ENCODE measurements around the gene FCHSD2. TPM values are rescaled to one million over a fixed set of nuclear protein-coding genes. Genes with fewer than 3 reads are reported as not detected.

The FCHSD2 gene
- total RNA-seq, 1 experiment from 2014 or later: 22.6 TPM

- H2AFZ ChIP-seq: no peak overlapping the region
- DNase-seq: no peak
- H3F3A ChIP-seq (ENCODE audit: insufficient read depth, low read depth): 0 out of 2 replicates have a peak, but pooled peaks cover 4% of the 10 kb centered on the region
- no peaks in the 10 kb centered on the region for H3K79me2 ChIP-seq (ENCODE audit: low read depth)
- no TSS peak for BruUV-seq (replicated peaks)
- H3K4me1 ChIP-seq (replicated peaks; ENCODE audit: insufficient read depth): no peaks in the 10 kb centered on the region
- H3K9me3 ChIP-seq (ENCODE audit: insufficient read depth, low read depth): no peaks in the 10 kb centered on the region
- no peak overlapping the region for H3K4me3 ChIP-seq
- TF ChIP-seq EZH2 (IDR thresholded peaks at IDR 0.05; ENCODE audit: low read depth) (no peak), CTCF (conservative IDR thresholded peaks at IDR 0.05) (no peak)
- CTCF ChIA-PET: no interaction called here
- H3K4me2 ChIP-seq: no peak overlapping the region
- H3K27ac ChIP-seq: no peak overlapping the region
- no peaks in the 10 kb centered on the region for H4K20me1 ChIP-seq (ENCODE audit: insufficient read depth)
- H3K9me2 ChIP-seq (ENCODE audit: insufficient read depth): 0 out of 2 replicates have a peak, but pooled peaks cover 4% of the 10 kb centered on the region
- POLR2A ChIA-PET (ENCODE audit: unreplicated experiment): no interaction called here
- intact Hi-C loops (cut with micrococcal nuclease; ENCODE audit: unreplicated experiment): no loop called here
- no peaks in the 10 kb centered on the region for H3K27me3 ChIP-seq (ENCODE audit: insufficient read depth, low read depth)
- no peaks in the 10 kb centered on the region for H3K36me3 ChIP-seq (ENCODE audit: low read depth)
Measured at GRCh38 chr11:72954860-72955259, 187.3 kb downstream of the FCHSD2 start.

GRCh38 chr11:72953637-72954036 lies 188.5 kb downstream of the FCHSD2 start:
- TF ChIP-seq EZH2 (IDR thresholded peaks at IDR 0.05; ENCODE audit: low read depth): no peak
- no peak for TF ChIP-seq CTCF (conservative IDR thresholded peaks at IDR 0.05)
- POLR2A ChIA-PET (ENCODE audit: unreplicated experiment): interaction anchor here (0.7 kb wide), 1 partner anchor 151 kb away, joined by 12 read pairs; no protein-coding TSS in a partner anchor

GRCh38 chr11:72951888-72952287 lies 190.2 kb downstream of the FCHSD2 start:
- CTCF ChIA-PET: interaction anchor here (0.6 kb wide), 1 partner anchor 266 kb away, joined by 3 read pairs; no protein-coding TSS in a partner anchor
- no peak overlapping the region for H3K4me2 ChIP-seq
- no peak for DNase-seq

More at GRCh38 chr11:72953637-72954036, 188.5 kb downstream of the FCHSD2 start:
- no peak overlapping the region for H3K4me3 ChIP-seq
- H4K20me1 ChIP-seq (ENCODE audit: insufficient read depth): no peaks in the 10 kb centered on the region
- 0 out of 2 replicates have a peak, but pooled peaks cover 4% of the 10 kb centered on the region for H3F3A ChIP-seq (ENCODE audit: insufficient read depth, low read depth)
- H3K4me1 ChIP-seq (replicated peaks; ENCODE audit: insufficient read depth): no peaks in the 10 kb centered on the region
- no peak overlapping the region for H3K27ac ChIP-seq
- H3K79me2 ChIP-seq (ENCODE audit: low read depth): no peaks in the 10 kb centered on the region
- intact Hi-C loops (cut with micrococcal nuclease; ENCODE audit: unreplicated experiment): no loop called here
- no peaks in the 10 kb centered on the region for H3K36me3 ChIP-seq (ENCODE audit: low read depth)
- BruUV-seq (replicated peaks): no TSS peak
- no peak overlapping the region for H2AFZ ChIP-seq
- H3K4me2 ChIP-seq: no peak overlapping the region
- no peaks in the 10 kb centered on the region for H3K9me3 ChIP-seq (ENCODE audit: insufficient read depth, low read depth)
- no peak for DNase-seq
- H3K9me2 ChIP-seq (ENCODE audit: insufficient read depth): 0 out of 2 replicates have a peak, but pooled peaks cover 4% of the 10 kb centered on the region
- CTCF ChIA-PET: no interaction called here
- no peaks in the 10 kb centered on the region for H3K27me3 ChIP-seq (ENCODE audit: insufficient read depth, low read depth)

More at GRCh38 chr11:72951888-72952287, 190.2 kb downstream of the FCHSD2 start:
- H3K27me3 ChIP-seq (ENCODE audit: insufficient read depth, low read depth): no peaks in the 10 kb centered on the region
- no TSS peak for BruUV-seq (replicated peaks)
- no peaks in the 10 kb centered on the region for H3K79me2 ChIP-seq (ENCODE audit: low read depth)
- H3K36me3 ChIP-seq (ENCODE audit: low read depth): no peaks in the 10 kb centered on the region
- POLR2A ChIA-PET (ENCODE audit: unreplicated experiment): no interaction called here
- H3K27ac ChIP-seq: no peak overlapping the region
- intact Hi-C loops (cut with micrococcal nuclease; ENCODE audit: unreplicated experiment): no loop called here
- no peaks in the 10 kb centered on the region for H3K9me3 ChIP-seq (ENCODE audit: insufficient read depth, low read depth)
- H3F3A ChIP-seq (ENCODE audit: insufficient read depth, low read depth): no peaks in the 10 kb centered on the region
- no peaks in the 10 kb centered on the region for H4K20me1 ChIP-seq (ENCODE audit: insufficient read depth)
- no peak for TF ChIP-seq CTCF (conservative IDR thresholded peaks at IDR 0.05)
- no peak for TF ChIP-seq EZH2 (IDR thresholded peaks at IDR 0.05; ENCODE audit: low read depth)
- H3K4me3 ChIP-seq: no peak overlapping the region
- 0 out of 2 replicates have a peak, but pooled peaks cover 4% of the 10 kb centered on the region for H3K9me2 ChIP-seq (ENCODE audit: insufficient read depth)
- H3K4me1 ChIP-seq (replicated peaks; ENCODE audit: insufficient read depth): no peaks in the 10 kb centered on the region
- no peak overlapping the region for H2AFZ ChIP-seq

Measured in PC-9 (cell line).